GM19193 (cell line): ENCODE data around the gene TRAF3IP3.

Experiments used
- POLR2A ChIP-seq: IDR thresholded peaks from 4 replicates; pipeline ENCODE4 v1.6.1; 2011; ENCODE audit not compliant: insufficient read depth, insufficient read length; ENCODE audit errors: extremely low read depth

TRAF3IP3 gene

DNA sequence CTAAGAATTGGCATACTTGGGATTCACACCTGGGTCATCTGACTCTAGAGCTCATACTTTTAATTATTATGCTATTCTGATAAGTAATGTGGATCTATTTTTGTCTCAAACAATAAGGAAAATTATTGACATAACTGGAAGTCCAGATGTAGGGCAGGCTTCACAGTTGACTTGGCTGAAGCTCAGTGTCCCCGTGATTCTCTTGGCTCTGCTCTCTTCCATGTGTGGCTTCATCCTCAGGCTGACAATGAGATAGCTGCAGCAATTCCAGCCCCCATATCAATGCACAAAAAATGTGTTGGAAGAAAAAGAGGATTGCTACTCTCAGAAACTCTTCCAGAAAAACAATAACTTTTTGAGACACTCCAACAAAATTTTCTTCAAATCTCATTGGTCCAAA lies 27.4 kb upstream of the TRAF3IP3 start:
- no peak for TF ChIP-seq POLR2A

DNA sequence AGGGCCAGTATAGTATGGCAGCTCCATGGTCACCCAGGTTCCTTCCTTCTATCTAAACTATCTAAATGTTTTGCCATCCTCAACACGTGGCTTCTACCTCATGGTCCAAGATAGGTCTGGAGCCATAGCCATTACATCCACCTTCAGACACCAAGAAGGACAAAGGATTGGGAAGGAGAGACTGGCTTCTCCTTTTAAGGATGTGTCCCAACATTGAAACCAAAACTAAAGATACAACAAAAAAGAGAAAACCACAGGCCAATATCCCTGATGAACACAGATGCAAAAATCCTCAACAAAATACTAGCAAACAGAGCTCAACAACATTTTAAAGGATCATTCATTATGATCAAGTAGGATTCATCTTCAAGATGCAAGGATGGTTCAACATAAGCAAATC lies 26.4 kb upstream of the TRAF3IP3 start:
- no peak for TF ChIP-seq POLR2A

DNA sequence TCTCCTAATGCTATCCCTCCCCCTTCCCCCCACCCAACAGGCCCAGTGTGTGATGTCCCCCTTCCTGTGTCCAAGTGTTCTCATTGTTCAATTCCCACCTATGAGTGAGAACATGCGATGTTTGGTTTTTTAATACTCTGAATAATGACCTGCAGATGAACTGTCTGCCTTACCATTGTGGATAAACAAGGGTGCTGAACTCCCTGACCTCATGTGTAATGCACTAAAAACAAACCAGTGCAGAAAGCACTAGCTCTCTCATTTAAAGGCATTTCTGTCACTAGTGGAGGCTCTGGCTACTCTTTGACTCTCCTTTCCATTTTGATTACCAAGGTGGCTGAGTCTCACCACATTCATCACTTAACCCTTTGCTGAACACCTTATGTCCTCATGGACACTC lies 23.1 kb upstream of the TRAF3IP3 start:
- TF ChIP-seq POLR2A, result no peak

DNA sequence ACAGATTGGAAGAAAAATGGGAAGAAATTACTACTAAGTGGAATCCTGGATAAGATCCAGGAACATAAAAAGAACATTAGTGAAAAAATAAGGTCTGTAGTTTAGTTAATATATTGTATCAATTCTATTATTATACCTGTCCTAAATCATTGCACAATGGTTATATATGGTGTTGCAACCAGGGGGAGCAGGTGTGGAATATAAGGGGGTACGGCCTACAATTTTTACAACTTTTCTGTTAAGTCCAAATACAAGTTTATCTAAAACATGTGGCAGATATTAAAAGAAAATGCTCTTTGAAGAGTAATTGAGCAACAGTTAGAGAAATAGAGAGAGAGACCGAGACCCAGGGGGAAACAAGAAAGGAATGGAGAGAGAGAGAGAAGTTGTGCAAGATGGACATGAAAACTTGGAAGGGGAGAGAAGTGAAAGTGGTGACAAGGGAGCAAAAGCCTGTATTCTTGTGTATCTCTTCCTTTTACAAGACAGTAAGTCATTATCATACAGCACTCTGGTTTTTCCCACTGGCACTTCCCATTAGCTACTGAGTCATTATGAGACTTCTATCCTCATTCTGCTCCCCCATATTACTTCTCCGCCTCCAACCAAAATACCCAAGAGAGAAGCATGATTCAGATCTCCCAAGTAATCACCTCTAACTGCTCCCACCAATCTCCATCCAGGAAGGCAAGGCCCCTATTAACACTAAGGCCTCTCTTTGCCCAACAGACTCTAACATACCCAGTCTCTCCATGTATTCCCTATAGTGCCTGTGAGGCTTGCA lies 22.3 kb upstream of the TRAF3IP3 start:
- no peak for TF ChIP-seq POLR2A

DNA sequence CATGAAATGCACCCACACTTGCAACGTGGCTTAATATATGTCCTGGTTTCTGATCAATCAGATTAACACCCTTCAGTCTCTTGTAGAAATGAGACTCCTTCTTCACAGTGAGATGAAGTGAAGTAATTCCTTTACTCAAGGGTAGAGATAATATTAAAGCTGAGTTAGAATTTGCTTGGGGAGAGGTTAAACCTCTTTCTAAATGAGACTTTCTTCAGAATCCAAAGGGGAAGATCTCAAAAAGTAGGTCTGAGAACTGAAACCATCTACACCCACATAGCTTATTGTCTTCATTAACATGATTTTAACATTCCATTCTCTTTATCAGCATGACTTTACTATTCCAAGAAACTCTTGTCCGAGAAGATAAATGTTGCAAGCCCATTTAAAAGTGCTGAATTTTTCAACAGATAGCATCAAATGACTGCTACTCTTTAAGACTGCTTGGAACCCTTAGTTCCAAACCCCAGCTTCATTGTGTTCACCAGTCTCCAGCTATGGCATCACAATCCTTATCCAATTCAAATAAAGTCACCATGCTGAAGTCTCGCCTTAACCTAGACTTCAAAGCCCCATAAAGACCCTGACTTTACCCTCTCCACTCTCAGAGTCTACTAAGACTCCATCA lies 19.2 kb upstream of the TRAF3IP3 start:
- TF ChIP-seq POLR2A, result no peak

DNA sequence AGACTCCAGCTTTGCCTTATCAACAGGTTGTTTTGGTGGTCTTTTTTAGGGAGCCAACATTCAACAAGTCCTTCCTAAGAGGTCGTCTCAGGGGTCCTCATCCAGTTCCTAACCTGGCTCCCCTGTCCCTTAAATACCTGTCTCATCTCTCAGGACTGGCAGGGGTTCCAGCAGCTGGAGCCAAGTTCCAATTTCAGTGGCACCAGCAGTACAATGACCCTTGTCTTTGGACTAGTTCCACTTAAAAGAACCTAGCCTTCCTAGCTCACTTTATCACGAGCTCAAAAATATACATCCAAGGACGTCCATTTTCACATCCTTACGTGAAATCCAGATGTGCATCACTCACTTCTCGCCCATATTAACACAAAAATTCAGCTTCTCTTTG lies 18.7 kb upstream of the TRAF3IP3 start:
- no peak for TF ChIP-seq POLR2A

DNA sequence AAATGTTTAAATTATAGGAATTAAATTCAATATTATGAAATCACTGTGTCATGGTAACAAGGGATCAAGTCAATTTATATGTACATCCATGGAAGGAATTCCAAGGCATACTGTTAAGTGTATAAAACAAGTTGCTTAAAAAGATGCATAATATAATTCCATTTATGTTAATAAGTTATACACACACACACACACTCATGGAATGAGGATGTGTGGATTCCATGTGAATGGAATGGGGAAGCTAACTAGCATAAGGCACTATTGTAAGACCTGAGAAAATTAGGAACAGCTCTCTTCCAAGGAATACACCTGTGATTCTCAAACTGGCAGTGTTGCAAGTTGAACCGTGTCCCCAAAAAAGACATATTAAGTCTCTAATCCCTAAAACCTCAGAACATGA lies 17.6 kb upstream of the TRAF3IP3 start:
- TF ChIP-seq POLR2A, result no peak

DNA sequence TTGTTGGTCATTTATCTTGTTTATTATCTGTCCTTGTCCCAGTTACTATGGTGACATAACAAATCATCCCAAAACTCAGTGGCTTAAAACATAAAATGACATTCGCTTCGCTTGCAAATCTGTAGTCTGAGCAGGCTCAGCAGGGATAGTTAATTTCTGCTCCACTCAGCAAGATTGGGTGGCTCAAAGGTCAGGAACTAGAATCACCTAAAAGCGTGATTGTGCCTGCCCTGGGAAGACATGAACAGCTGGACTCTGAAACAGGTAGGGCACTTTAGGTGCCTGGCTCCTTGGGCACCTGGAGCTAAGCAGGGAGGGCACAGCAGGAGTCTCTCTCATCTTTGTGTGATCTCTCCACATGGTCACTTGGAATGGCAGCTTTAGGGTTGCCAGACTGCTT lies 14.7 kb upstream of the TRAF3IP3 start:
- no peak for TF ChIP-seq POLR2A

DNA sequence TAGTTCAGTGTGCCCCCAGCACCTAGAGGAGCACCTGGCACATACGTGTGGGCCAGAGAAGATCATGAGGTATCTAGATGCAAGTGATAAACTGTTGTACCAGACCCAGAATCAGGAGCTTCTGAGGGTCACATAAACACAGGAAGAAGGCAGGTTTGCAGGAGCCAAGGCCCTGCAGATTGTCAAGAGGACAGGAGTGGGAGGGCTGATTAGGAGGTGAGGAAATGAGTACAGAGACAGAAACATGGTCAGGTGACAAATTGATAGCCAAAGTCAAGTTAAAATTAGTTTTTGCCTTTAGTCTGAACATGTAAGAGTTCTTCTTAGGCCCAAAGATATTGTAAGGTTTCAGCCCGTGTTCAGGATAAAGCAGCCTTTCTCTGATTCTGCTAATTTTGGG lies 14.0 kb upstream of the TRAF3IP3 start:
- TF ChIP-seq POLR2A, result no peak

DNA sequence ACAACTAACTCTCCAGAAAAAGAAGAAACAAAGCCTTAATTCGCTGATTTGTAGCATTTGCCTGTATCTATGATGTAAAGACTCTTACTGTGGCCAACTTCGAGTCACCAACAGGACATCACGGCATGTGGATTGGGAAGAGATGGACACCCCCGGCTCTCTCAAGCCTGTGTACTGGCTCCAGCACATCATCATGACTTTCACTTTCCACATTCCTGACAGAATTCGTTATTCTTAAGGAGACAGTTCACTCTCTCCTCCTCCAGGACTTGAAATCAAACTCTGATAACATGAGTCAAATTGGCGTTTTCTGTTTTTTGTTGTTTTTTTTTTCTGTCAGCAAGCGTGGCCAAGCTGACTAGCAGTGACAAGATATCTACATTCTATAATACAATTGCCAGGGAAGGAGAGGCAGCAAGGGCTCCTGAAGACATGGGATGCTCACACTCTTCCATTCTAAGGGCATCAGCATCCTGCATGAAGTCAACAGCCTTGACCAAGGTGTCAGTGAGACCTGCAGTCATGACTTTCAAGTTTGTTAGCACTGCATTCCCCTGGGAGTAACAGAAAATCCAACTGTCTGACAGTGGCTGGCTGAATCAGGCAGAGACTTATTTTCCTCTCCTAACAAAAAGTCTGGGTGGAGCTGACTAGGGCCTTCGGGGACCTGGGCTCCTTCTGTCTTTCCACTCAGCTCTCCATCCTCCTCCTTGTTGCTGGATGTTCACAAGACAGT lies 13.3 kb upstream of the TRAF3IP3 start:
- TF ChIP-seq POLR2A, result no peak

DNA sequence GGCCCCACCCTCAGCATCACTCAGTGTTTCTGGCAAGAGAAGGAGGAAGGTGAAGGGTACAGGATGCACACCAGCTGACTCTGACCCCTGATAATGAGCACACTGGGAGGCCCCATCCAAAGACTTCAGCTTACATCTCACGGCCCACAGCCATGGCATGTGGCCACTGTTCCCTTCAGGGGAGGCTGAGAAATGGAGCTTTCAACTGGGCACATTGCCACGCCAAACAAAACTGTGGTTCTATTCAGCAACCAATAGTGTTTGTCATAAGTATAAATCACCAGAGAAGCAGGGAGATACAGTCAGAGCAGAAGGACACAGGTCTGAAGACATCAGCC lies 12.7 kb upstream of the TRAF3IP3 start:
- no peak for TF ChIP-seq POLR2A

DNA sequence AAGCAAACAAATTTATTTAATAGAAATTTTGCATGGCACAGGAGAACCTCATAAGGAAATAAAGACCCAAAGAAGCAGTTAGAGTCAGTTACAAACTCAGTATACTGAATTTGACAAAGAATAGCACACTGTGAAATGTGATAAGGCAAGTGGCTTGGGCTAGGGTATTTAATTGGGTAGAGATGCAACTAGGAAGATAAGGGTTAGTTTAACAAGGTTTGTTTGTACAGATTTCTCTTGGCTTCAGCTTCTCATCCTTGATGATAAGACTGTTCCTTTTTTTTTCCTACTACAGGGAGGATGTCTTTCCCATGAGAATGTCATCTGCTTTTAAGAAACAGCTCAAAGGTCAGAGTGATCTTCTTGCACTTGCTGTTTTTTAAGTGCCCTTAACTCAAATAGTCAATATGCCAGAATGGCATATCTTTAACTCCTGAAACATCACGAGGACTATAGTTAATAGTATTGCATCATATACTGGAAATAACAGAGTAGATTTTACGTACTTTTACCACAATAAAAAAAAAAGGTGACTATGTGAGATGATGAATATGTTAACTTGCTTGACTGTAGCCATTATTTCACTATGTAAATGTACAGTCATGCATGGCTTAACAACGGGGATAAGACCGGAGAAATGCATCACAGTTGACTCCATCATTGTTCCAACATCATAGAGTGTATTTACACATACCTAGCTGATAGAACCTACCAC lies 9.2 kb upstream of the TRAF3IP3 start:
- no peak for TF ChIP-seq POLR2A

DNA sequence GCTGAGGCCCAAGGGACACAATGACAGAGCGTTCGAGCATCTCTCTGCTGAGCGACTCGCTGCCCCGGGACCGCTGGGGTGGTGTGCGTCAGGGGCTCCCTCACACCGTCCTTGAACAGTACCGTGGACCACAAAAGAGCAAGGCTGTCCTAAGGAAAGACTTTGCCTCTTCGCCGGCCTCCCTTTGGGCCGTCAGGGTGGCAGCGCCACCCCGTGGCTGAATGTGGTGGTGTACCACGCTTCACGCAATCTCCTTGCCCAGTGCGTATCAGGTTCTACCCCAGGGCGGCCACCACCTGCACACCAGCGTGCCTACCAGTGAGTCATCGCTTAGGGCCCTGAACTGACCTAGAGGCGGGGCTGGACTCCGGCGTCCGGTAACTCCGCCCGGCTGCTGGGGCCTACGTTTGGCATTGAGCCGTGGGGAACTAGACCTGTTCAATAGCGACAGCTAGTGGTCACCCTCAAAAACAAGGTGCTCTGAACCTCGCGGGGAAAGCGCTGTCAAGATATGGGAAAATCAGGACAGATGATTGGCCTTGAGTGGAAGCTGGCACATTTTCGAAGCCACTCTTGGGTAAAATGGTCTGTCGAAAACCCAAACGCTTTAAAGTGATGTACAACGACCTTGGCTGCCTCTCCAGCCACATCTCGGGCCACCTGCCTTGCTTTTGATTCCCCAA lies 8.1 kb upstream of the TRAF3IP3 start:
- no peak for TF ChIP-seq POLR2A

DNA sequence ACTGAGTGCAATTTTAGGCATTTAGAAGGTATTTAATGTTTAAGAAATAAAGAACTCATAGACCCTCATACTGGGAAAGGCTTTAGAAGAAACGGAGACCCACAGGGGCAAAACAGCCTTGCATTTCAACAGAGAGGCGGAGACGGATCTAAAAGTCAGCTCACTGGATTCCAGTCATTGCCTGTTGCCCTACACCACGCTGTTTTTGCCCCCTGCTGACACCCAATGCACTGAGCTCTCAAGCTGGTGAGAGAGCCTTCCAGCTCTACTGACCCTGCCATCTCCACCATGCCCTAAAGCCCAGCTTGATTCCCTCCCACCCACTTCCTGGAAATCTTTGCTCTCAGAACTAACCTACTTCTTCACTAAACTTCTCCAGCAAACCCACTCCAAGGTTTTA lies 7.2 kb upstream of the TRAF3IP3 start:
- TF ChIP-seq POLR2A, result no peak

DNA sequence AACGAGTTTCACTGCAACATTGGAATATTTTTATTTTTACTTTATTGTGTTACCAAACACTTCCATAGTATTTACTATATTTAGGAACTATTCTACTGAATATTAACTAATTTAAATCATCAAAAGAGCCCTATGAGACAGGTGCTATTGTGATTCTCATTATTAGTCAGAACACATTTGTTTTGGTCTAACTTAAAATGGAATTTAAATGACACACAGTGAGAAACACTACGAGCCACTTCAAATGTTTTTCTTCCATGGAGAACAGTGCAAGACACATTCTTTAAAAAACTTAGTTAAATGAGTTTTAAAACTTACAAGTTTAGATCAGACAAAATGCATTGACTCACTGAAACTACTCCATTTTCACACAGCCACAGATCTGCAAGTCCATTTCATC lies 6.6 kb upstream of the TRAF3IP3 start:
- no peak for TF ChIP-seq POLR2A
